Gastrocnemius medialis (tissue), 4 donors: ENCODE data around the gene MRTFA. TPM values are rescaled to one million over a fixed set of nuclear protein-coding genes. Genes with fewer than 3 reads are reported as not detected.

ENCODE experiments used
- ATAC-seq, 2 donors: fragments of 150-250 bp; one replicate each; pipeline ENCODE4 v1.9.1; 2016
- DNase-seq, 2 donors: peaks; one replicate each; pipeline ENCODE4 v3.0.0-alpha.2; 2019
- H3K27ac ChIP-seq, 4 donors: fragments of 200-600 bp; sonication (generic); 1 replicate in 1 of 4; 2 replicates in 3 of 4; pipeline ENCODE4 v1.5.1; 2016 to 2018; ENCODE audit warnings: mild to moderate bottlenecking in 2 of 4, moderate library complexity in 1 of 4
- H3K27me3 ChIP-seq, 3 donors: fragments of 200-600 bp; sonication (generic) in 2 of 3; 1 replicate in 1 of 3; 2 replicates in 2 of 3; pipeline versions ENCODE4 v1.5.1 to v1.6.0; 2016 to 2019; ENCODE audit warnings: mild to moderate bottlenecking in 1 of 3, moderate library complexity in 1 of 3
- H3K36me3 ChIP-seq, 2 donors: fragments of 200-600 bp; sonication (generic) in 1 of 2; one replicate each; pipeline ENCODE4 v1.5.1; 2017 to 2018
- H3K4me1 ChIP-seq, 2 donors: fragments of 200-600 bp; sonication (generic) in 1 of 2; one replicate each; pipeline ENCODE4 v1.5.1; 2016 to 2017; ENCODE audit warnings: mild to moderate bottlenecking in 2 of 2
- H3K4me3 ChIP-seq, 4 donors: fragments of 200-600 bp; sonication (generic) in 3 of 4; 1 replicate in 1 of 4; 2 replicates in 3 of 4; pipeline ENCODE4 v1.5.1; 2016 to 2019; ENCODE audit warnings: mild to moderate bottlenecking in 2 of 4
- H3K9me3 ChIP-seq, 3 donors: fragments of 200-600 bp; sonication (generic) in 2 of 3; 1 replicate in 1 of 3; 2 replicates in 2 of 3; pipeline ENCODE4 v1.5.1; 2016 to 2019
- POLR2A ChIP-seq, 2 donors: fragments of 450-650 bp; IDR thresholded peaks; one replicate each; pipeline ENCODE4 v1.6.1; 2017; ENCODE audit warnings: antibody characterized with exemption in 2 of 2, mild to moderate bottlenecking in 2 of 2, moderate library complexity in 2 of 2
- in situ Hi-C, 4 donors: fragments of 200-750 bp; cut with MboI; loops; one replicate each; pipeline versions ENCODE4 v1.15.0 to v1.8.0; 2017; ENCODE audit warnings: low sequenced_read_pairs in 4 of 4
- intact Hi-C: fragments of 100-400 bp; cut with DNase I; formaldehyde crosslinking; loops from one replicate; pipeline ENCODE4 v1.15.1; 2023; ENCODE audit warnings: low total_unique reads
- total RNA-seq, 4 donors: library from RNA; depleted of rRNA; stranded (reverse); fragments of >200 nt; gene quantifications; one replicate each; pipeline versions ENCODE4 v1.1.0 to v1.2.3, GENCODE V29; 2016
- TF ChIP-seq, protein P1 (sequence below), 5 experiments: fragments of 450-650 bp in 3 of 5; fragments of 200-600 bp in 2 of 5; sonication (generic) in 2 of 5; IDR thresholded peaks in 4 of 5; conservative IDR thresholded peaks in 1 of 5; 1 replicate in 4 of 5; 2 replicates in 1 of 5; pipeline ENCODE4 v1.5.1; 2016 to 2019; ENCODE audit warnings: antibody characterized with exemption in 5 of 5, mild to moderate bottlenecking in 3 of 5, moderate library complexity in 3 of 5

Gene MRTFA
- total RNA-seq, 4 donors from 2014 or later, result 13.7 to 31.3 (median 22.2) TPM

- in situ Hi-C loops, result no loop called here
- Histone ChIP-seq H3K27me3 (no peaks in the 10 kb centered on the region), H3K27ac (no peak overlapping the region), H3K36me3 (no peaks in the 10 kb centered on the region), H3K9me3 (no peaks in the 10 kb centered on the region), H3K4me3 (no peak overlapping the region), H3K4me1 (peaks cover 25 to 35% of the 10 kb centered on the region in 2 donors)
- intact Hi-C loops, result no loop called here
- TF ChIP-seq, protein P1, sequence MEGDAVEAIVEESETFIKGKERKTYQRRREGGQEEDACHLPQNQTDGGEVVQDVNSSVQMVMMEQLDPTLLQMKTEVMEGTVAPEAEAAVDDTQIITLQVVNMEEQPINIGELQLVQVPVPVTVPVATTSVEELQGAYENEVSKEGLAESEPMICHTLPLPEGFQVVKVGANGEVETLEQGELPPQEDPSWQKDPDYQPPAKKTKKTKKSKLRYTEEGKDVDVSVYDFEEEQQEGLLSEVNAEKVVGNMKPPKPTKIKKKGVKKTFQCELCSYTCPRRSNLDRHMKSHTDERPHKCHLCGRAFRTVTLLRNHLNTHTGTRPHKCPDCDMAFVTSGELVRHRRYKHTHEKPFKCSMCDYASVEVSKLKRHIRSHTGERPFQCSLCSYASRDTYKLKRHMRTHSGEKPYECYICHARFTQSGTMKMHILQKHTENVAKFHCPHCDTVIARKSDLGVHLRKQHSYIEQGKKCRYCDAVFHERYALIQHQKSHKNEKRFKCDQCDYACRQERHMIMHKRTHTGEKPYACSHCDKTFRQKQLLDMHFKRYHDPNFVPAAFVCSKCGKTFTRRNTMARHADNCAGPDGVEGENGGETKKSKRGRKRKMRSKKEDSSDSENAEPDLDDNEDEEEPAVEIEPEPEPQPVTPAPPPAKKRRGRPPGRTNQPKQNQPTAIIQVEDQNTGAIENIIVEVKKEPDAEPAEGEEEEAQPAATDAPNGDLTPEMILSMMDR (IDR thresholded peaks at IDR 0.05 in 4 of 5, conservative IDR thresholded peaks at IDR 0.05 in 1 of 5), result no peak
- TF ChIP-seq POLR2A (IDR thresholded peaks at IDR 0.05), result no peak
- DNase-seq (no peak), ATAC-seq (no peak)
Measured at GRCh38 chr22:40612291-40612751, 24.2 kb downstream of the MRTFA start.

DNA sequence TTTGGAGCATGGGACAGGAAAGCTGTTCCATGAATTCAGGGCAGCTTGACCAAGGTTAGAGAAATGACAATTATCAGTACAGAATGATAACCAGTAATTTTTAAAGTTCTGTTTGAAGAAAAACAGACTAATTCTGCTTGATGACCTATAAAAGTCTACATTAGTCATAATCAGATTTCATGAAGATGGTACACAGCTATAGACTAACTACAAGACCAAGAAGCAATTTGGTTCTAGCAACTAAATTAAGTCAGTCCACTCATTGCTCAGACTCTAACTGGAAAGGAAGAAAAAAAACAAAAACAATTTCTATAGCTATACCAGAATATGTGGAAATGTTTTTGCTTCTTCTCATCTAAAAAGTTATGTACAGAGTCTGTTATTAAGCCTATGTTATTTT lies 24.9 kb downstream of the MRTFA start:
- Histone ChIP-seq H3K27ac (no peak overlapping the region), H3K4me3 (no peak overlapping the region), H3K4me1 (peaks cover 32 to 43% of the 10 kb centered on the region in 2 donors), H3K36me3 (no peaks in the 10 kb centered on the region), H3K9me3 (no peaks in the 10 kb centered on the region), H3K27me3 (no peaks in the 10 kb centered on the region)
- in situ Hi-C loops (no loop called here), intact Hi-C loops (no loop called here)
- no peak for DNase-seq
- TF ChIP-seq, protein P1 (IDR thresholded peaks at IDR 0.05 in 4 of 5, conservative IDR thresholded peaks at IDR 0.05 in 1 of 5), result no peak
- no peak for TF ChIP-seq POLR2A (IDR thresholded peaks at IDR 0.05)
- no peak for ATAC-seq

DNA sequence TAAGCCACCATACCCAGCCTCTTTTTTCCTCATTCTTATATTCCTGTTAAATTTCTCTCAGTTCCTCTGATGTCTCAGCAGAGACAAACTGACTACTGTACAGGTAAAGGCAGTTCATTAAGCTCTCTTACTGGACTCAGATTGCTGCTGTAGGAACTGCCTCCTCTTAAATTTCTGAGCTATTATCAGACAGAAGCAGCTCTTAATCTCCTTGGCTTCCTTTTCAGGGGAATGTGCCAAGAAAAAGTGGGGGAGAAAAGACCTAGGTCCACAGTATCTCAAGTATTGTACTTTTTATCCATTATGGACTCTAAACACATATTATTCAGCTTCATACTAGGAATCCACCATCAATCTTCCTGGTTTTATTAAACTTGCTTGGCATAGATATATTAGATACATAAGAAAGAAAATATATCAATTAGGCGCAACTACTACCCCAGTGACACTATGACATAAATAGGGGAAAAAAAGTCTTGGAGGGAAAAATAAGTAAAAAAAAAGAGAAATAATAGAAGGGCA lies 26.1 kb downstream of the MRTFA start:
- H3K27ac ChIP-seq, result no peak overlapping the region
- H3K9me3 ChIP-seq, result no peaks in the 10 kb centered on the region
- no peak for DNase-seq
- in situ Hi-C loops, result no loop called here
- no peak for ATAC-seq
- no peak overlapping the region for H3K4me3 ChIP-seq
- intact Hi-C loops, result no loop called here
- no peak for TF ChIP-seq POLR2A (IDR thresholded peaks at IDR 0.05)
- TF ChIP-seq, protein P1 (IDR thresholded peaks at IDR 0.05 in 4 of 5, conservative IDR thresholded peaks at IDR 0.05 in 1 of 5), result no peak
- no peaks in the 10 kb centered on the region for H3K27me3 ChIP-seq
- peaks cover 43 to 55% of the 10 kb centered on the region in 2 donors for H3K4me1 ChIP-seq
- H3K36me3 ChIP-seq, result no peaks in the 10 kb centered on the region

- Histone ChIP-seq H3K27ac (no peak overlapping the region), H3K36me3 (no peaks in the 10 kb centered on the region), H3K27me3 (no peaks in the 10 kb centered on the region), H3K4me1 (peaks cover 45 to 55% of the 10 kb centered on the region in 2 donors), H3K9me3 (no peaks in the 10 kb centered on the region), H3K4me3 (no peak overlapping the region)
- ATAC-seq (no peak), DNase-seq (no peak)
- in situ Hi-C loops (no loop called here), intact Hi-C loops (no loop called here)
- TF ChIP-seq, protein P1 (IDR thresholded peaks at IDR 0.05 in 4 of 5, conservative IDR thresholded peaks at IDR 0.05 in 1 of 5), result no peak
- TF ChIP-seq POLR2A (IDR thresholded peaks at IDR 0.05), result no peak
Measured at GRCh38 chr22:40609216-40609615, 27.3 kb downstream of the MRTFA start.

DNA sequence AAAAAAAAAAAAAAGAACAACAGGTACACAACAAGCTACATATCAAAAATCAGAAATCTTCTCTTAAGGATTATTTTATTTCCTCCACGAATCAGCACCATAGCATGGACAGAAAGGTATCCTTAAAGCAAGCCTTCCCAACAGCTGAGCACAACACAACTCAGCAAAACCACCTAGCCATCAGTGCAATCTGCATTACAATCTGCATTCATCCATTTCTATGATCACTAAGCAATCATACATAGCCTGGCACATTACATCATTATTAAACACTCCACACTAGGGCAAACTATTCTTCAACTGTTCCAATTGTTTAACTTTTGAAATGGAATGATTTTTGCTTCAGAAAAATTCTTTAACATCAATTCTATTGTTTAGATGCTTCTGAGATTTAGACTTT lies 29.0 kb downstream of the MRTFA start:
- ATAC-seq (no peak), DNase-seq (no peak)
- H3K4me3 ChIP-seq, result no peak overlapping the region
- H3K4me1 ChIP-seq, result peaks cover 43 to 45% of the 10 kb centered on the region in 2 donors
- H3K27ac ChIP-seq, result no peak overlapping the region
- intact Hi-C loops, result no loop called here
- no peaks in the 10 kb centered on the region for H3K36me3 ChIP-seq
- TF ChIP-seq POLR2A (IDR thresholded peaks at IDR 0.05), result no peak
- TF ChIP-seq, protein P1 (IDR thresholded peaks at IDR 0.05 in 4 of 5, conservative IDR thresholded peaks at IDR 0.05 in 1 of 5), result no peak
- in situ Hi-C loops, result no loop called here
- H3K27me3 ChIP-seq, result no peaks in the 10 kb centered on the region
- H3K9me3 ChIP-seq, result no peaks in the 10 kb centered on the region
